GM12878 (cell line): ENCODE results near the gene BRD1. TPM values are rescaled to one million over a fixed set of nuclear protein-coding genes. Genes with fewer than 3 reads are reported as not detected.

ENCODE experiments used
- ATAC-seq: fragments of 200-7000 bp; cut with Tn5 transposase; 3 replicates; pipeline ENCODE4 v1.9.1; 2020; ENCODE audit warnings: mild to moderate bottlenecking, moderate library complexity
- BruUV-seq: library from RNA; stranded (reverse); fragments of 400-500 nt; replicated peaks from 2 replicates; lab custom pipeline; 2021; lab: Mats Ljungman, UMichigan
- CTCF ChIA-PET: fragments of 300-600 bp; sonication (Branson Sonifier 250); formaldehyde crosslinking; extraction: SDS; loops from one replicate; lab custom pipeline; 2021; ENCODE audit warnings: inconsistent platforms; lab: Yijun Ruan, JAX
- POLR2A ChIA-PET: fragments of 350-600 bp; formaldehyde crosslinking; extraction: SDS; loops from one replicate; lab custom pipeline; 2021; ENCODE audit warnings: inconsistent platforms; lab: Charles Lee
- RAD21 ChIA-PET: fragments of 300-600 bp; sonication (Branson Sonifier 250); formaldehyde crosslinking; loops from one replicate; lab custom pipeline; 2023; ENCODE audit warnings: antibody characterized with exemption; ENCODE audit not compliant: unreplicated experiment; lab: Charles Lee
- SMC1A ChIA-PET: fragments of 300-600 bp; sonication (Branson Sonifier 250); formaldehyde crosslinking; loops from one replicate; lab custom pipeline; 2023; ENCODE audit not compliant: unreplicated experiment, uncharacterized antibody; lab: Charles Lee
- DNase-seq: peaks from one replicate; pipeline ENCODE4 v3.0.0-alpha.2; 2011; ENCODE audit warnings: low read depth, low spot score
- FAIRE-seq: peaks from 3 replicates; lab custom pipeline; 2011; peaks lifted over from hg19 to GRCh38; lab: Jason Lieb, UNC
- H2AFZ ChIP-seq: 2 replicates; pipeline ENCODE4 v1.6.0; 2011; ENCODE audit warnings: low read depth, low read length, control low read depth; ENCODE audit not compliant: control insufficient read depth
- H3K27ac ChIP-seq: 2 replicates; pipeline ENCODE4 v1.5.1; 2011; ENCODE audit warnings: control low read depth; ENCODE audit not compliant: control insufficient read depth, insufficient read depth
- H3K27me3 ChIP-seq, 2 experiments: replicated peaks in 1 of 2; 2 replicates each; pipeline versions ENCODE4 v1.6.0 to v1.6.1; 2011; ENCODE audit warnings: low read length in 1 of 2; ENCODE audit not compliant: control insufficient read depth in 2 of 2, insufficient read depth in 2 of 2
- H3K36me3 ChIP-seq, 2 experiments: 2 replicates each; pipeline ENCODE4 v1.5.1; 2011; ENCODE audit warnings: low read length in 1 of 2; ENCODE audit not compliant: control insufficient read depth in 2 of 2, insufficient read depth in 2 of 2
- H3K4me1 ChIP-seq: 2 replicates; pipeline ENCODE4 v1.6.1; 2011; ENCODE audit warnings: mild to moderate bottlenecking, low read length, moderate library complexity, mixed read lengths; ENCODE audit not compliant: control insufficient read depth, insufficient read depth
- H3K4me2 ChIP-seq: 2 replicates; pipeline ENCODE4 v1.6.0; 2011; ENCODE audit warnings: control low read depth; ENCODE audit not compliant: control insufficient read depth, insufficient read depth
- H3K4me3 ChIP-seq: fragments of 200-600 bp; sonication (generic); 2 replicates; pipeline ENCODE4 v1.5.1; 2016
- H3K79me2 ChIP-seq: 2 replicates; pipeline ENCODE4 v1.6.0; 2011; ENCODE audit warnings: low read length; ENCODE audit not compliant: control insufficient read depth, insufficient read depth
- H3K9ac ChIP-seq: 2 replicates; pipeline ENCODE4 v1.8.0; 2011; ENCODE audit warnings: low read length, control low read depth, mixed read lengths; ENCODE audit not compliant: control insufficient read depth, insufficient read depth
- H3K9me3 ChIP-seq: replicated peaks from 3 replicates; pipeline ENCODE4 v1.5.1; 2011; ENCODE audit warnings: mild to moderate bottlenecking, low read length; ENCODE audit not compliant: control insufficient read depth, insufficient read depth
- H4K20me1 ChIP-seq: 2 replicates; pipeline ENCODE4 v1.6.0; 2011; ENCODE audit not compliant: control insufficient read depth, insufficient read depth
- CHD2 ChIP-seq: IDR thresholded peaks from 2 replicates; pipeline ENCODE4 v1.6.1; 2011; ENCODE audit warnings: low read depth, low read length, improper control_type of control experiment, borderline replicate concordance
- GATAD2B ChIP-seq: fragments of 450-650 bp; conservative IDR thresholded peaks from 2 replicates; pipeline ENCODE4 v1.6.1; 2017; ENCODE audit warnings: low read depth, mild to moderate bottlenecking, moderate library complexity
- MXI1 ChIP-seq: fragments of 150-350 bp; IDR thresholded peaks from 2 replicates; pipeline ENCODE4 v1.6.1; 2011; ENCODE audit warnings: low read depth, mild to moderate bottlenecking, inconsistent platforms, low read length, improper control_type of control experiment
- RELA ChIP-seq: fragments of 450-650 bp; IDR thresholded peaks from 2 replicates; pipeline ENCODE4 v1.8.0; 2014; ENCODE audit warnings: borderline replicate concordance; ENCODE audit not compliant: partially characterized antibody
- SMC3 ChIP-seq: IDR thresholded peaks from 2 replicates; pipeline ENCODE4 v1.6.1; 2011; ENCODE audit warnings: low read length, improper control_type of control experiment, borderline replicate concordance
- STAT1 ChIP-seq: fragments of 450-650 bp; conservative IDR thresholded peaks from 2 replicates; pipeline ENCODE4 v1.6.1; 2014; ENCODE audit warnings: antibody characterized with exemption, mild to moderate bottlenecking
- ZNF217 ChIP-seq: fragments of 450-650 bp; IDR thresholded peaks from 2 replicates; pipeline ENCODE4 v1.6.1; 2017; ENCODE audit warnings: antibody characterized with exemption, mild to moderate bottlenecking
- WGBS: methylation state at CpG from one replicate; pipeline ENCODE4 v1.1.6; 2016; ENCODE audit warnings: low lambda C conversion rate; ENCODE audit not compliant: insufficient replicate concordance, insufficient coverage; ENCODE audit errors: missing lambda C conversion rate; 5-methylcytosine and 5-hydroxymethylcytosine counted together
- in situ Hi-C: fragments of 300-500 bp; cut with MboI; formaldehyde crosslinking; loops from 9 replicates; pipeline ENCODE4 v1.14.3; 2018; ENCODE audit warnings: mixed read lengths
- intact Hi-C: fragments of 100-400 bp; cut with micrococcal nuclease; formaldehyde crosslinking; loops from one replicate; pipeline ENCODE4 v1.14.2; 2022; ENCODE audit not compliant: unreplicated experiment
- polyA plus RNA-seq, 11 experiments: library from polyadenylated mRNA; depleted of rRNA in 4 of 11; unstranded in 6 of 11; stranded (reverse) in 5 of 11; fragments of >200 nt; fragmentation: Nextera tagmentation in 4 of 11; fragmentation: Illumina TruSeq in 1 of 11; extraction: Ambion mirVana in 4 of 11; extraction: Trizol in 1 of 11; gene quantifications; 1 replicate in 1 of 11; 2 replicates in 10 of 11; pipeline versions ENCODE4 v1.2.1 to v1.2.3, GENCODE V29; 2011 to 2016; ENCODE audit warnings: inconsistent platforms in 2 of 11, missing spikeins in 2 of 11, low read depth in 1 of 11
- total RNA-seq, 4 experiments: library from RNA; depleted of rRNA in 3 of 4; stranded (reverse); fragments of >200 nt in 3 of 4; fragmentation: Illumina TruSeq in 1 of 4; extraction: Trizol in 1 of 4; gene quantifications; 2 replicates each; pipeline versions ENCODE4 v1.2.1 to v1.2.3, GENCODE V29; 2013 to 2021
- TF ChIP-seq, protein P1 (sequence below): fragments of 450-650 bp; IDR thresholded peaks from 2 replicates; pipeline ENCODE4 v1.6.1; 2017; ENCODE audit warnings: mild to moderate bottlenecking, moderate library complexity
- TF ChIP-seq, protein P2 (sequence below): IDR thresholded peaks from 2 replicates; pipeline ENCODE4 v1.6.1; 2012; ENCODE audit warnings: improper control_type of control experiment, low read depth, low read length; ENCODE audit not compliant: insufficient replicate concordance

Gene BRD1
- total and polyA plus RNA-seq, 10 of the 15 experiments (the other 5 are each of a cell fraction or from before 2014, with no cell fraction given): 0.90 to 26.4 (median 7.1) TPM

GRCh38 chr22:49853981-49854831 lies 26.5 kb upstream of the BRD1 start:
- Histone ChIP-seq H3K4me2 (peak overlapping the region; percentile 64), H3K4me1 (peaks cover 8% of the 10 kb centered on the region), H3K4me3 (peak overlapping the region; percentile 97), H3K9me3 (no peaks in the 10 kb centered on the region), H3K9ac (peak overlapping the region; percentile 86), H2AFZ (no peak overlapping the region; the same call in 1 of the 2 replicates), H3K79me2 (peaks cover 46% of the 10 kb centered on the region), H3K27ac (peak overlapping the region; percentile 65), H3K27me3 (peaks cover 4 to 6% of the 10 kb centered on the region in 2 experiments), H4K20me1 (peaks cover 3% of the 10 kb centered on the region; the same call in 1 of the 2 replicates), H3K36me3 (peaks cover 0 to 6% of the 10 kb centered on the region in 2 experiments; a peak in 2 of 4 replicates)
- DNase-seq: no peak
- peak; percentile 27 for FAIRE-seq
- in situ Hi-C loops: no loop called here
- ChIA-PET RAD21 (no interaction called here), CTCF (interaction anchor here (0.8 to 1.4 kb wide), 3 partner anchors 14 to 33 kb away, joined by 3 to 4 read pairs (median 3); no protein-coding TSS in a partner anchor), POLR2A (interaction anchor here (0.6 to 2.8 kb wide), 5 partner anchors 15 to 70 kb away, joined by 3 to 13 read pairs (median 3); no protein-coding TSS in a partner anchor), SMC1A (interaction anchor here (0.5 to 3.0 kb wide), 8 partner anchors 8 to 598 kb away, joined by 3 to 22 read pairs (median 4); no protein-coding TSS in a partner anchor)
- no TSS peak for BruUV-seq
- 1% methylated on average over 64 of the region's 101 CpGs for WGBS
- intact Hi-C loops: loop anchor here (2.0 kb wide), 1 partner anchor 27 kb away; no protein-coding TSS in a partner anchor
- peak; percentile 1; the same call in 1 of the 3 replicates for ATAC-seq
- TF ChIP-seq CHD2: no peak
- TF ChIP-seq, protein P1, sequence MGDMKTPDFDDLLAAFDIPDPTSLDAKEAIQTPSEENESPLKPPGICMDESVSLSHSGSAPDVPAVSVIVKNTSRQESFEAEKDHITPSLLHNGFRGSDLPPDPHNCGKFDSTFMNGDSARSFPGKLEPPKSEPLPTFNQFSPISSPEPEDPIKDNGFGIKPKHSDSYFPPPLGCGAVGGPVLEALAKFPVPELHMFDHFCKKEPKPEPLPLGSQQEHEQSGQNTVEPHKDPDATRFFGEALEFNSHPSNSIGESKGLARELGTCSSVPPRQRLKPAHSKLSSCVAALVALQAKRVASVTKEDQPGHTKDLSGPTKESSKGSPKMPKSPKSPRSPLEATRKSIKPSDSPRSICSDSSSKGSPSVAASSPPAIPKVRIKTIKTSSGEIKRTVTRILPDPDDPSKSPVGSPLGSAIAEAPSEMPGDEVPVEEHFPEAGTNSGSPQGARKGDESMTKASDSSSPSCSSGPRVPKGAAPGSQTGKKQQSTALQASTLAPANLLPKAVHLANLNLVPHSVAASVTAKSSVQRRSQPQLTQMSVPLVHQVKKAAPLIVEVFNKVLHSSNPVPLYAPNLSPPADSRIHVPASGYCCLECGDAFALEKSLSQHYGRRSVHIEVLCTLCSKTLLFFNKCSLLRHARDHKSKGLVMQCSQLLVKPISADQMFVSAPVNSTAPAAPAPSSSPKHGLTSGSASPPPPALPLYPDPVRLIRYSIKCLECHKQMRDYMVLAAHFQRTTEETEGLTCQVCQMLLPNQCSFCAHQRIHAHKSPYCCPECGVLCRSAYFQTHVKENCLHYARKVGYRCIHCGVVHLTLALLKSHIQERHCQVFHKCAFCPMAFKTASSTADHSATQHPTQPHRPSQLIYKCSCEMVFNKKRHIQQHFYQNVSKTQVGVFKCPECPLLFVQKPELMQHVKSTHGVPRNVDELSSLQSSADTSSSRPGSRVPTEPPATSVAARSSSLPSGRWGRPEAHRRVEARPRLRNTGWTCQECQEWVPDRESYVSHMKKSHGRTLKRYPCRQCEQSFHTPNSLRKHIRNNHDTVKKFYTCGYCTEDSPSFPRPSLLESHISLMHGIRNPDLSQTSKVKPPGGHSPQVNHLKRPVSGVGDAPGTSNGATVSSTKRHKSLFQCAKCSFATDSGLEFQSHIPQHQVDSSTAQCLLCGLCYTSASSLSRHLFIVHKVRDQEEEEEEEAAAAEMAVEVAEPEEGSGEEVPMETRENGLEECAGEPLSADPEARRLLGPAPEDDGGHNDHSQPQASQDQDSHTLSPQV: no peak
- TF ChIP-seq MXI1: peak; percentile 56; the same call in 1 of the 2 replicates
- TF ChIP-seq ZNF217: no peak
- TF ChIP-seq, protein P2, sequence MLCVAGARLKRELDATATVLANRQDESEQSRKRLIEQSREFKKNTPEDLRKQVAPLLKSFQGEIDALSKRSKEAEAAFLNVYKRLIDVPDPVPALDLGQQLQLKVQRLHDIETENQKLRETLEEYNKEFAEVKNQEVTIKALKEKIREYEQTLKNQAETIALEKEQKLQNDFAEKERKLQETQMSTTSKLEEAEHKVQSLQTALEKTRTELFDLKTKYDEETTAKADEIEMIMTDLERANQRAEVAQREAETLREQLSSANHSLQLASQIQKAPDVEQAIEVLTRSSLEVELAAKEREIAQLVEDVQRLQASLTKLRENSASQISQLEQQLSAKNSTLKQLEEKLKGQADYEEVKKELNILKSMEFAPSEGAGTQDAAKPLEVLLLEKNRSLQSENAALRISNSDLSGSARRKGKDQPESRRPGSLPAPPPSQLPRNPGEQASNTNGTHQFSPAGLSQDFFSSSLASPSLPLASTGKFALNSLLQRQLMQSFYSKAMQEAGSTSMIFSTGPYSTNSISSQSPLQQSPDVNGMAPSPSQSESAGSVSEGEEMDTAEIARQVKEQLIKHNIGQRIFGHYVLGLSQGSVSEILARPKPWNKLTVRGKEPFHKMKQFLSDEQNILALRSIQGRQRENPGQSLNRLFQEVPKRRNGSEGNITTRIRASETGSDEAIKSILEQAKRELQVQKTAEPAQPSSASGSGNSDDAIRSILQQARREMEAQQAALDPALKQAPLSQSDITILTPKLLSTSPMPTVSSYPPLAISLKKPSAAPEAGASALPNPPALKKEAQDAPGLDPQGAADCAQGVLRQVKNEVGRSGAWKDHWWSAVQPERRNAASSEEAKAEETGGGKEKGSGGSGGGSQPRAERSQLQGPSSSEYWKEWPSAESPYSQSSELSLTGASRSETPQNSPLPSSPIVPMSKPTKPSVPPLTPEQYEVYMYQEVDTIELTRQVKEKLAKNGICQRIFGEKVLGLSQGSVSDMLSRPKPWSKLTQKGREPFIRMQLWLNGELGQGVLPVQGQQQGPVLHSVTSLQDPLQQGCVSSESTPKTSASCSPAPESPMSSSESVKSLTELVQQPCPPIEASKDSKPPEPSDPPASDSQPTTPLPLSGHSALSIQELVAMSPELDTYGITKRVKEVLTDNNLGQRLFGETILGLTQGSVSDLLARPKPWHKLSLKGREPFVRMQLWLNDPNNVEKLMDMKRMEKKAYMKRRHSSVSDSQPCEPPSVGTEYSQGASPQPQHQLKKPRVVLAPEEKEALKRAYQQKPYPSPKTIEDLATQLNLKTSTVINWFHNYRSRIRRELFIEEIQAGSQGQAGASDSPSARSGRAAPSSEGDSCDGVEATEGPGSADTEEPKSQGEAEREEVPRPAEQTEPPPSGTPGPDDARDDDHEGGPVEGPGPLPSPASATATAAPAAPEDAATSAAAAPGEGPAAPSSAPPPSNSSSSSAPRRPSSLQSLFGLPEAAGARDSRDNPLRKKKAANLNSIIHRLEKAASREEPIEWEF: peak; percentile 18
- peak; percentile 71; the same call in 1 of the 2 replicates for TF ChIP-seq GATAD2B
- no peak for TF ChIP-seq SMC3
- no peak for TF ChIP-seq STAT1
- TF ChIP-seq RELA: no peak
